ENCODE data around the gene TWIST2.

DNA sequence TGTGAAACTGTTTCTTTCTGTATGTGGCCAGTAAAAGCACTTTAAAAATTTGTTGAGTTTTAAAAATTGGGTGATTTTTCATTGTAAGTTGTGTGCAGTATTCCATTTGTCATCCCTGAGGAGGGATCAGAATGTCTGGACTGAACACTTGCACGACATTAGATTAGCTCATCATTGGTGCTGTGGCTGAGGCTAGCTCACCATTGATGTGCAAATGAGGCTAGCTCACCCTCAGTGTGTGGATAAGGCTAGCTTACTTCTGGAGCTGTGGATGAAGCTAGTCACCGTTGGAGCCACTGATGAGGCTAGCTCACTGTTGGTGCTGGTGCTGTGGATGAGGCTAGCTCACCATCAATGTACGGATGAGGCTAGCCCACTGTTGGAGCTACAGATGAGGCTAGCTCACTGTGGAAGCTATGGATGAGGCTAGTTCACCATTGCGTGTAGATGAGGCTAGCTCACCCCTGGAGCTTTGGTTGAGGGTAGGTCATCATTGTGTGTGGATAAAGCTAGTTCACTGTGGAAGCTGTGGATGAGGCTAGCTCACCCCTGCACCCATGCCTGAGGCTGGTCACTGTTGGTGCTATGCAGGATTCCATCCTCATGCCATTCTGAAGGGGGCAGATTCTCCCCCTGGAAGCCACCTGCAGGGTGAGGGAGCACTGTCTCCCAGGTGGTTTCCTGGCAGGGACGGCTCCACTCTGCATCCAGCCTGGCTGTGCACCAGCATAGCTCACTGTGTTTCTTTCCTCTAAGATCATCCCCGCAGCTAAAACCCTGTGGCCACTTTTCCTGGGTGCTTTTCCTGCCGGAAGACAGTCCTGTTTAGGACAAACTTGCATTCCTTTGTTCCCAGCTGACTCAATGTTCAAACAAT, 101.1 kb downstream of the TWIST2 start:
- TF ChIP-seq EP300 (IDR thresholded peaks at IDR 0.05) (no peak), CTCF (IDR thresholded peaks at IDR 0.05) (no peak)
